ENCODE data around the gene ERI3. TPM values are rescaled to one million over a fixed set of nuclear protein-coding genes. Genes with fewer than 3 reads are reported as not detected.

The ERI3 gene
- total RNA-seq, 1 experiment from 2014 or later: 64.6 TPM

GRCh38 chr1:44336668-44337067 lies 18.4 kb downstream of the ERI3 start:
- H3K27ac ChIP-seq: no peak overlapping the region

GRCh38 chr1:44334968-44335367 lies 20.1 kb downstream of the ERI3 start:
- Histone ChIP-seq H3K27ac (no peak overlapping the region), H3K36me3 (peaks cover 37% of the 10 kb centered on the region), H3K4me3 (no peak overlapping the region), H3K9me3 (replicated peaks) (no peaks in the 10 kb centered on the region), H3K4me1 (replicated peaks) (no peaks in the 10 kb centered on the region), H3K27me3 (replicated peaks) (no peaks in the 10 kb centered on the region)
- no peak for DNase-seq (ENCODE audit: low read depth in 1 of 2, low spot score in 2 of 2)

More at GRCh38 chr1:44336668-44337067, 18.4 kb downstream of the ERI3 start:
- H3K4me1 ChIP-seq (replicated peaks): no peaks in the 10 kb centered on the region
- H3K27me3 ChIP-seq (replicated peaks): no peaks in the 10 kb centered on the region
- peaks cover 41% of the 10 kb centered on the region for H3K36me3 ChIP-seq
- no peaks in the 10 kb centered on the region for H3K9me3 ChIP-seq (replicated peaks)
- no peak overlapping the region for H3K4me3 ChIP-seq
- DNase-seq (ENCODE audit: low read depth in 1 of 2, low spot score in 2 of 2): no peak

GRCh38 chr1:44333376-44333775 lies 21.7 kb downstream of the ERI3 start:
- H3K27me3 ChIP-seq (replicated peaks): no peaks in the 10 kb centered on the region
- no peaks in the 10 kb centered on the region for H3K9me3 ChIP-seq (replicated peaks)
- H3K4me3 ChIP-seq: no peak overlapping the region
- peaks cover 6% of the 10 kb centered on the region for H3K4me1 ChIP-seq (replicated peaks)
- H3K27ac ChIP-seq: no peak overlapping the region
- H3K36me3 ChIP-seq: peaks cover 35% of the 10 kb centered on the region
- DNase-seq (ENCODE audit: low read depth in 1 of 2, low spot score in 2 of 2): no peak

- no peak for DNase-seq (ENCODE audit: low read depth in 1 of 2, low spot score in 2 of 2)
- Histone ChIP-seq H3K27ac (no peak overlapping the region), H3K4me1 (replicated peaks) (peaks cover 12% of the 10 kb centered on the region), H3K36me3 (peaks cover 28% of the 10 kb centered on the region), H3K27me3 (replicated peaks) (no peaks in the 10 kb centered on the region), H3K4me3 (no peak overlapping the region), H3K9me3 (replicated peaks) (no peaks in the 10 kb centered on the region)
Observed at GRCh38 chr1:44332505-44332904, 22.6 kb downstream of the ERI3 start.

- Histone ChIP-seq H3K4me3 (no peak overlapping the region), H3K36me3 (peaks cover 15% of the 10 kb centered on the region; the same call in 1 of the 2 replicates), H3K9me3 (replicated peaks) (no peaks in the 10 kb centered on the region), H3K27ac (no peak overlapping the region), H3K4me1 (replicated peaks) (peaks cover 25% of the 10 kb centered on the region), H3K27me3 (replicated peaks) (no peaks in the 10 kb centered on the region)
- DNase-seq (ENCODE audit: low read depth in 1 of 2, low spot score in 2 of 2): no peak
Observed at GRCh38 chr1:44330935-44331334, 24.1 kb downstream of the ERI3 start.

- DNase-seq (ENCODE audit: low read depth in 1 of 2, low spot score in 2 of 2): peak in 1 of 2 experiments; percentile 7
- H3K27me3 ChIP-seq (replicated peaks): no peaks in the 10 kb centered on the region
- no peaks in the 10 kb centered on the region for H3K9me3 ChIP-seq (replicated peaks)
Observed at GRCh38 chr1:44328671-44329416, 26.2 kb downstream of the ERI3 start.

GRCh38 chr1:44327679-44328491 lies 27.2 kb downstream of the ERI3 start:
- Histone ChIP-seq H3K36me3 (peaks cover 7% of the 10 kb centered on the region; the same call in 1 of the 2 replicates), H3K4me3 (no peak overlapping the region), H3K4me1 (replicated peaks) (peaks cover 27% of the 10 kb centered on the region), H3K9me3 (replicated peaks) (no peaks in the 10 kb centered on the region), H3K27ac (peak overlapping the region; percentile 74), H3K27me3 (replicated peaks) (no peaks in the 10 kb centered on the region)
- DNase-seq (ENCODE audit: low read depth in 1 of 2, low spot score in 2 of 2): peak; percentile 97 to 99

More at GRCh38 chr1:44328671-44329416, 26.2 kb downstream of the ERI3 start:
- Histone ChIP-seq H3K4me3 (no peak overlapping the region), H3K4me1 (replicated peaks) (peaks cover 27% of the 10 kb centered on the region), H3K36me3 (peaks cover 9% of the 10 kb centered on the region; the same call in 1 of the 2 replicates), H3K27ac (peak overlapping the region; percentile 74)

- peak overlapping the region; percentile 46 for H3K27ac ChIP-seq
- no peaks in the 10 kb centered on the region for H3K9me3 ChIP-seq (replicated peaks)
- H3K4me3 ChIP-seq: no peak overlapping the region
- H3K27me3 ChIP-seq (replicated peaks): no peaks in the 10 kb centered on the region
- H3K4me1 ChIP-seq (replicated peaks): peaks cover 27% of the 10 kb centered on the region
- DNase-seq (ENCODE audit: low read depth in 1 of 2, low spot score in 2 of 2): no peak
- H3K36me3 ChIP-seq: peaks cover 7% of the 10 kb centered on the region; the same call in 1 of the 2 replicates
Observed at GRCh38 chr1:44326821-44327465, 28.1 kb downstream of the ERI3 start.

- Histone ChIP-seq H3K4me3 (no peak overlapping the region), H3K9me3 (replicated peaks) (no peaks in the 10 kb centered on the region), H3K4me1 (replicated peaks) (peaks cover 27% of the 10 kb centered on the region), H3K27ac (no peak overlapping the region), H3K27me3 (replicated peaks) (no peaks in the 10 kb centered on the region), H3K36me3 (peaks cover 7% of the 10 kb centered on the region; the same call in 1 of the 2 replicates)
- no peak for DNase-seq (ENCODE audit: low read depth in 1 of 2, low spot score in 2 of 2)
Observed at GRCh38 chr1:44326024-44326701, 28.9 kb downstream of the ERI3 start.

GRCh38 chr1:44323947-44324346 lies 31.1 kb downstream of the ERI3 start:
- H3K4me3 ChIP-seq: no peak overlapping the region
- H3K9me3 ChIP-seq (replicated peaks): no peaks in the 10 kb centered on the region
- no peak overlapping the region for H3K27ac ChIP-seq
- peaks cover 7% of the 10 kb centered on the region for H3K36me3 ChIP-seq
- no peaks in the 10 kb centered on the region for H3K27me3 ChIP-seq (replicated peaks)
- no peak for DNase-seq (ENCODE audit: low read depth in 1 of 2, low spot score in 2 of 2)
- peaks cover 27% of the 10 kb centered on the region for H3K4me1 ChIP-seq (replicated peaks)

GRCh38 chr1:44322367-44322766 lies 32.7 kb downstream of the ERI3 start:
- H3K36me3 ChIP-seq: peaks cover 22% of the 10 kb centered on the region
- no peak for DNase-seq (ENCODE audit: low read depth in 1 of 2, low spot score in 2 of 2)

GRCh38 chr1:44321466-44321865 lies 33.6 kb downstream of the ERI3 start:
- Histone ChIP-seq H3K27me3 (replicated peaks) (no peaks in the 10 kb centered on the region), H3K27ac (no peak overlapping the region), H3K36me3 (peaks cover 27% of the 10 kb centered on the region), H3K4me3 (no peak overlapping the region), H3K4me1 (replicated peaks) (peaks cover 7% of the 10 kb centered on the region), H3K9me3 (replicated peaks) (no peaks in the 10 kb centered on the region)
- DNase-seq (ENCODE audit: low read depth in 1 of 2, low spot score in 2 of 2): no peak

More at GRCh38 chr1:44322367-44322766, 32.7 kb downstream of the ERI3 start:
- Histone ChIP-seq H3K4me1 (replicated peaks) (peaks cover 14% of the 10 kb centered on the region), H3K4me3 (no peak overlapping the region), H3K27ac (no peak overlapping the region), H3K9me3 (replicated peaks) (no peaks in the 10 kb centered on the region), H3K27me3 (replicated peaks) (no peaks in the 10 kb centered on the region)

All from SJSA1 (cell line).